IMR-90 (cell line): Measurements from ENCODE around the gene LAMB1. TPM values are rescaled to one million over a fixed set of nuclear protein-coding genes. Genes with fewer than 3 reads are reported as not detected.

Experiments used
- ATAC-seq: fragments of 200-7000 bp; cut with Tn5 transposase; 2 replicates; pipeline ENCODE4 v1.9.1; 2020; ENCODE audit warnings: low read depth, mild to moderate bottlenecking, moderate library complexity
- BruUV-seq: library from RNA; stranded (reverse); fragments of 400-500 nt; replicated peaks from 2 replicates; lab custom pipeline; 2021; lab: Mats Ljungman, UMichigan
- CTCF ChIA-PET: fragments of 300-600 bp; formaldehyde crosslinking; extraction: SDS; loops from one replicate; lab custom pipeline; 2021; ENCODE audit warnings: antibody characterized with exemption; lab: Yijun Ruan, JAX
- POLR2A ChIA-PET: fragments of 300-600 bp; sonication (Branson Sonifier 250); formaldehyde crosslinking; loops from one replicate; lab custom pipeline; 2022; ENCODE audit warnings: antibody characterized with exemption; ENCODE audit not compliant: unreplicated experiment; lab: Charles Lee
- DNase-seq: peaks from one replicate; pipeline ENCODE4 v3.0.0; 2013
- H2AFZ ChIP-seq: replicated peaks from 2 replicates; pipeline ENCODE3; 2013; ENCODE audit warnings: low read length, mild to moderate bottlenecking; ENCODE audit not compliant: poor library complexity
- H2AK5ac ChIP-seq: 2 replicates; pipeline ENCODE4 v1.6.1; 2013; ENCODE audit warnings: low read depth, low read length, inconsistent platforms
- H2AK9ac ChIP-seq: replicated peaks from 2 replicates; pipeline ENCODE3; 2013; ENCODE audit warnings: mild to moderate bottlenecking, low read depth, low read length, moderate library complexity; ENCODE audit not compliant: poor library complexity
- H2BK120ac ChIP-seq: 2 replicates; pipeline ENCODE4 v1.6.1; 2013; ENCODE audit warnings: low read depth, low read length, inconsistent platforms
- H2BK15ac ChIP-seq: 3 replicates; pipeline ENCODE4 v1.6.1; 2013; ENCODE audit warnings: low read depth, low read length, inconsistent platforms
- H2BK20ac ChIP-seq: 2 replicates; pipeline ENCODE4 v1.6.1; 2013; ENCODE audit warnings: low read depth, mild to moderate bottlenecking, inconsistent platforms, low read length, moderate library complexity
- H2BK5ac ChIP-seq: 2 replicates; pipeline ENCODE4 v1.6.1; 2013; ENCODE audit warnings: mild to moderate bottlenecking, low read depth, low read length, inconsistent platforms; ENCODE audit not compliant: poor library complexity, severe bottlenecking
- H3K14ac ChIP-seq: replicated peaks from 2 replicates; pipeline ENCODE4 v1.6.1; 2013; ENCODE audit warnings: low read depth, low read length, inconsistent platforms
- H3K18ac ChIP-seq: 2 replicates; pipeline ENCODE4 v1.6.1; 2013; ENCODE audit warnings: low read depth, low read length, control low read depth
- H3K23ac ChIP-seq: 2 replicates; pipeline ENCODE4 v1.6.1; 2013; ENCODE audit warnings: low read depth, low read length, inconsistent platforms
- H3K27ac ChIP-seq: 2 replicates; pipeline ENCODE4 v1.5.1; 2013; ENCODE audit warnings: mild to moderate bottlenecking, control low read depth, low read length; ENCODE audit not compliant: insufficient read depth
- H3K27me3 ChIP-seq: 2 replicates; pipeline ENCODE4 v1.6.1; 2013; ENCODE audit warnings: low read length; ENCODE audit not compliant: control insufficient read depth, insufficient read depth
- H3K36me3 ChIP-seq: 2 replicates; pipeline ENCODE4 v1.6.1; 2013; ENCODE audit warnings: low read length, mixed read lengths; ENCODE audit not compliant: control insufficient read depth, insufficient read depth
- H3K4ac ChIP-seq: 2 replicates; pipeline ENCODE4 v1.6.1; 2013; ENCODE audit warnings: low read depth, low read length, inconsistent platforms
- H3K4me1 ChIP-seq: 2 replicates; pipeline ENCODE4 v1.6.1; 2013; ENCODE audit warnings: low read length, mixed read lengths; ENCODE audit not compliant: control insufficient read depth, insufficient read depth
- H3K4me2 ChIP-seq: 2 replicates; pipeline ENCODE4 v1.6.1; 2013; ENCODE audit warnings: low read depth, mild to moderate bottlenecking, control low read depth, low read length, moderate library complexity
- H3K4me3 ChIP-seq: 2 replicates; pipeline ENCODE4 v1.5.1; 2013; ENCODE audit warnings: low read depth, mild to moderate bottlenecking, control low read depth, low read length, moderate library complexity; ENCODE audit not compliant: insufficient read depth
- H3K56ac ChIP-seq: 2 replicates; pipeline ENCODE4 v1.6.1; 2013; ENCODE audit warnings: low read length, inconsistent platforms; ENCODE audit not compliant: insufficient read depth; ENCODE audit errors: extremely low read depth
- H3K79me1 ChIP-seq, 2 experiments: 2 replicates each; pipeline ENCODE4 v1.6.1; 2013; ENCODE audit warnings: low read length in 2 of 2, inconsistent platforms in 1 of 2, low read depth in 1 of 2
- H3K9ac ChIP-seq: 2 replicates; pipeline ENCODE4 v1.6.1; 2013; ENCODE audit warnings: low read depth, low read length, control low read depth
- H3K9me1 ChIP-seq: 2 replicates; pipeline ENCODE4 v1.6.1; 2013; ENCODE audit warnings: low read length, inconsistent platforms; ENCODE audit not compliant: insufficient read depth
- H3K9me3 ChIP-seq: 2 replicates; pipeline ENCODE4 v1.6.1; 2013; ENCODE audit warnings: low read length; ENCODE audit not compliant: control insufficient read depth, insufficient read depth
- H4K20me1 ChIP-seq: 2 replicates; pipeline ENCODE4 v1.6.1; 2013; ENCODE audit warnings: low read length, inconsistent platforms; ENCODE audit not compliant: insufficient read depth
- H4K5ac ChIP-seq: 2 replicates; pipeline ENCODE4 v1.6.1; 2013; ENCODE audit warnings: mild to moderate bottlenecking, low read depth, low read length, control low read depth
- H4K8ac ChIP-seq, 2 experiments: 2 replicates each; pipeline ENCODE4 v1.6.1; 2013; ENCODE audit warnings: low read depth in 2 of 2, low read length in 2 of 2, control low read depth in 1 of 2, inconsistent platforms in 1 of 2
- H4K91ac ChIP-seq: 2 replicates; pipeline ENCODE4 v1.6.1; 2013; ENCODE audit warnings: low read depth, low read length, inconsistent platforms; ENCODE audit not compliant: insufficient read depth
- RAD21 ChIP-seq: IDR thresholded peaks from 2 replicates; pipeline ENCODE4 v1.6.1; 2012; ENCODE audit warnings: low read length, improper control_type of control experiment
- WGBS, 2 experiments: methylation state at CpG; one replicate each; pipeline versions ENCODE4 v1.1.5 to v1.1.7; 2013; ENCODE audit warnings: missing lambda C conversion rate in 2 of 2; ENCODE audit not compliant: insufficient read length in 1 of 2; ENCODE audit errors: extremely low coverage in 2 of 2; 5-methylcytosine and 5-hydroxymethylcytosine counted together
- dilution Hi-C: fragments of 300-500 bp; cut with HindIII; formaldehyde crosslinking; loops from one replicate; pipeline ENCODE4 v1.14.3; 2018; ENCODE audit warnings: low sequenced_read_pairs; ENCODE audit not compliant: unreplicated experiment
- in situ Hi-C: fragments of 300-500 bp; cut with MboI; formaldehyde crosslinking; loops from 3 replicates; pipeline ENCODE4 v1.14.3; 2019; ENCODE audit warnings: low sequenced_read_pairs, inconsistent platforms, mixed read lengths
- intact Hi-C: fragments of 100-400 bp; cut with micrococcal nuclease; formaldehyde crosslinking; loops from 2 replicates; pipeline ENCODE4 v1.10.0; 2022
- polyA plus RNA-seq, 3 experiments: library from polyadenylated mRNA; depleted of rRNA; stranded (reverse); fragments of >200 nt; gene quantifications; 2 replicates each; pipeline ENCODE4 v1.2.3, GENCODE V29; 2012; ENCODE audit warnings: low replicate concordance in 1 of 3
- total RNA-seq: library from RNA; depleted of rRNA; stranded (reverse); fragments of >200 nt; gene quantifications from 2 replicates; pipeline ENCODE4 v1.2.3, GENCODE V29; 2012

LAMB1 gene
- total and polyA plus RNA-seq, 2 of the 4 experiments (the other 2 are of a cell fraction) = 114 to 117 TPM

GRCh38 chr7:107993891-107994291 lies 9.1 kb downstream of the LAMB1 start:
- H3K4me3 ChIP-seq = no peak overlapping the region
- peaks cover 55% of the 10 kb centered on the region for H3K36me3 ChIP-seq
- peaks cover 12% of the 10 kb centered on the region for H3K9me1 ChIP-seq
- no peak for ATAC-seq
- H2BK5ac ChIP-seq = no peak overlapping the region
- in situ Hi-C loops = no loop called here
- dilution Hi-C loops = no loop called here
- no peak overlapping the region for H2AK9ac ChIP-seq
- no peak overlapping the region for H4K91ac ChIP-seq
- H3K4ac ChIP-seq = peak overlapping the region; percentile 1; the same call in 1 of the 2 replicates
- H3K4me1 ChIP-seq = peaks cover 22% of the 10 kb centered on the region
- H3K18ac ChIP-seq = no peak overlapping the region; the same call in 1 of the 2 replicates
- no peak overlapping the region for H3K56ac ChIP-seq
- no peaks in the 10 kb centered on the region for H3K27me3 ChIP-seq
- no peaks in the 10 kb centered on the region for H3K9me3 ChIP-seq
- no peak overlapping the region for H3K23ac ChIP-seq
- H2AK5ac ChIP-seq = peak overlapping the region; percentile 61; the same call in 1 of the 2 replicates
- 0 out of 3 replicates have a peak overlapping the region, but pooled peaks have one; percentile 18 for H2BK15ac ChIP-seq
- WGBS, 2 experiments = no CpG with 5 or more reads among the region's 1 CpG
- peaks cover 26% of the 10 kb centered on the region for H4K20me1 ChIP-seq
- H2AFZ ChIP-seq = no peak overlapping the region
- H2BK20ac ChIP-seq = no peak overlapping the region
- intact Hi-C loops = loop anchor here (2.0 kb wide), 1 partner anchor 19 kb away; no protein-coding TSS in a partner anchor
- peaks cover 15 to 46% of the 10 kb centered on the region in 2 experiments for H3K79me1 ChIP-seq
- ChIA-PET CTCF (no interaction called here), POLR2A (no interaction called here)
- H3K9ac ChIP-seq = no peak overlapping the region
- peak; percentile 46 for DNase-seq
- no peak for TF ChIP-seq RAD21
- H4K5ac ChIP-seq = no peak overlapping the region
- H3K4me2 ChIP-seq = no peak overlapping the region
- no peak overlapping the region for H2BK120ac ChIP-seq
- H3K27ac ChIP-seq = peak overlapping the region; percentile 60; the same call in 1 of the 2 replicates
- no peak overlapping the region for H3K14ac ChIP-seq
- no TSS peak for BruUV-seq
- no peak overlapping the region for H4K8ac ChIP-seq
